ENCODE data around the gene SDHB.

DNA sequence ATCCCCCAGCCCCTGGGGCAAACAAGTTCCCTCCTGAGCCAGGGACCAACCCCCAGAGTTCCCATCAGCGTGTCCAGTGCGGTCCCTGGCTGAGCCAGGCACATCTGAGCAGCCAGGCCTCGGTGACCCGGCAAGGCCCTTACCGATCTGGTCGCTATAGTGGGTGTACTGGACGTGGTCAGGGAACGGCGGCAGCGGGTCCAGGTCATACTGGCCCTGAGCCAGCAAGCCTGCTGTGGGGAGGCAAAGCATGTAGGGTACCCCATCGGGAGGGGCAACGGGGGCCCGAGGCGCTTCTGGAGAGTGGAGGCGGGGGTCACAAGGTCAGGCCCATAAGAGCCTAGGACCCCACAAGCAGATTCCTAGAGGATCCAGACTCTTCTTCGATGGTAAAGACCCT is 76.9 kb downstream of the SDHB start:
- TF ChIP-seq CTCF (conservative IDR thresholded peaks at IDR 0.05; ENCODE audit: low read length) (no peak), EZH2phosphoT487 (IDR thresholded peaks at IDR 0.05; ENCODE audit: borderline replicate concordance, low read depth, low read length) (no peak)
